GM19372 (cell line): ENCODE data around the gene ARHGEF17.

ENCODE experiments used
- ATAC-seq: cut with Tn5 transposase; IDR thresholded peaks from one replicate; pipeline ENCODE4 v1.9.1; 2021; ENCODE audit warnings: mild to moderate bottlenecking, low read depth, moderate library complexity; ENCODE audit not compliant: unreplicated experiment

Gene ARHGEF17

GRCh38 chr11:73372375-73372993, 64.4 kb downstream of the ARHGEF17 start:
- ATAC-seq = no peak

- ATAC-seq = no peak
Measured at GRCh38 chr11:73374151-73374550, 66.1 kb downstream of the ARHGEF17 start.

GRCh38 chr11:73375830-73376159, 67.7 kb downstream of the ARHGEF17 start:
- ATAC-seq = no peak

- peak; percentile 77 for ATAC-seq
Measured at GRCh38 chr11:73376160-73376802, 68.2 kb downstream of the ARHGEF17 start, which contains the start of gene RELT. Gene RELT, plus strand, starts transcription at chr11:73376399. Its CDS starts 12,738 bp downstream, at chr11:73389137.

GRCh38 chr11:73376803-73377629, 68.9 kb downstream of the ARHGEF17 start:
- ATAC-seq = peak; percentile 13

GRCh38 chr11:73379189-73379880, 71.3 kb downstream of the ARHGEF17 start:
- no peak for ATAC-seq

- no peak for ATAC-seq
Measured at GRCh38 chr11:73380331-73380730, 72.3 kb downstream of the ARHGEF17 start.

- ATAC-seq = no peak
Measured at GRCh38 chr11:73380897-73381410, 72.9 kb downstream of the ARHGEF17 start.

GRCh38 chr11:73381589-73381988, 73.5 kb downstream of the ARHGEF17 start:
- ATAC-seq = no peak

GRCh38 chr11:73382183-73382582, 74.1 kb downstream of the ARHGEF17 start:
- ATAC-seq = no peak

GRCh38 chr11:73382747-73383146, 74.7 kb downstream of the ARHGEF17 start:
- no peak for ATAC-seq

- no peak for ATAC-seq
Measured at GRCh38 chr11:73383249-73384124, 75.4 kb downstream of the ARHGEF17 start.

- no peak for ATAC-seq
Measured at GRCh38 chr11:73384125-73384441, 76.0 kb downstream of the ARHGEF17 start.

- ATAC-seq = no peak
Measured at GRCh38 chr11:73384531-73384871, 76.4 kb downstream of the ARHGEF17 start.

GRCh38 chr11:73384872-73385689, 77.0 kb downstream of the ARHGEF17 start:
- ATAC-seq = no peak

- ATAC-seq = no peak
Measured at GRCh38 chr11:73386016-73386415, 77.9 kb downstream of the ARHGEF17 start.

- ATAC-seq = no peak
Measured at GRCh38 chr11:73386546-73386945, 78.5 kb downstream of the ARHGEF17 start.

GRCh38 chr11:73387594-73388264, 79.7 kb downstream of the ARHGEF17 start:
- no peak for ATAC-seq
